ENCODE measurements around the gene RNLS.

DNA sequence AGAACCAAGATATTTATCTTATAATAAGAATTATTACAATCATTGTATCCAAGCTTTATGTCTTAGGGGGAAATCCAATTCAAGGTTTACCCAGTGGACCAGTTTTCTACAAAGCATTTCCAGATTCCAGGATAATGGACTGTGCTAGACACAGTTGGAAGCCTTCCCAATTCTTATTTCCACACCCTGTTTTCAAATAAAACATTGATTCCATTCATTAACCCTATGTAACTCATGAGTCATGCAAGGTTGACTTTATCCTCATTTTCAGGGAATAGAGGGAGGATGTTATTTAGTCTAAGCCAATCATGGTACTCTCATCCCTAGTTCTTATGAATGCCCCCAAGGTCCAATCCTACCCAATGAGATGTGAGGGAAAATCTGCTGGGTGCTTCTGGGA, 145.7 kb downstream of the RNLS start:
- no peak for TF ChIP-seq TOX (CRISPR knock-in tag; IDR thresholded peaks at IDR 0.05; ENCODE audit: borderline replicate concordance)
- TF ChIP-seq, protein P1, sequence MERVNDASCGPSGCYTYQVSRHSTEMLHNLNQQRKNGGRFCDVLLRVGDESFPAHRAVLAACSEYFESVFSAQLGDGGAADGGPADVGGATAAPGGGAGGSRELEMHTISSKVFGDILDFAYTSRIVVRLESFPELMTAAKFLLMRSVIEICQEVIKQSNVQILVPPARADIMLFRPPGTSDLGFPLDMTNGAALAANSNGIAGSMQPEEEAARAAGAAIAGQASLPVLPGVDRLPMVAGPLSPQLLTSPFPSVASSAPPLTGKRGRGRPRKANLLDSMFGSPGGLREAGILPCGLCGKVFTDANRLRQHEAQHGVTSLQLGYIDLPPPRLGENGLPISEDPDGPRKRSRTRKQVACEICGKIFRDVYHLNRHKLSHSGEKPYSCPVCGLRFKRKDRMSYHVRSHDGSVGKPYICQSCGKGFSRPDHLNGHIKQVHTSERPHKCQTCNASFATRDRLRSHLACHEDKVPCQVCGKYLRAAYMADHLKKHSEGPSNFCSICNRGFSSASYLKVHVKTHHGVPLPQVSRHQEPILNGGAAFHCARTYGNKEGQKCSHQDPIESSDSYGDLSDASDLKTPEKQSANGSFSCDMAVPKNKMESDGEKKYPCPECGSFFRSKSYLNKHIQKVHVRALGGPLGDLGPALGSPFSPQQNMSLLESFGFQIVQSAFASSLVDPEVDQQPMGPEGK (CRISPR knock-in tag; IDR thresholded peaks at IDR 0.05; ENCODE audit: borderline replicate concordance), result no peak
- TF ChIP-seq, protein P2, sequence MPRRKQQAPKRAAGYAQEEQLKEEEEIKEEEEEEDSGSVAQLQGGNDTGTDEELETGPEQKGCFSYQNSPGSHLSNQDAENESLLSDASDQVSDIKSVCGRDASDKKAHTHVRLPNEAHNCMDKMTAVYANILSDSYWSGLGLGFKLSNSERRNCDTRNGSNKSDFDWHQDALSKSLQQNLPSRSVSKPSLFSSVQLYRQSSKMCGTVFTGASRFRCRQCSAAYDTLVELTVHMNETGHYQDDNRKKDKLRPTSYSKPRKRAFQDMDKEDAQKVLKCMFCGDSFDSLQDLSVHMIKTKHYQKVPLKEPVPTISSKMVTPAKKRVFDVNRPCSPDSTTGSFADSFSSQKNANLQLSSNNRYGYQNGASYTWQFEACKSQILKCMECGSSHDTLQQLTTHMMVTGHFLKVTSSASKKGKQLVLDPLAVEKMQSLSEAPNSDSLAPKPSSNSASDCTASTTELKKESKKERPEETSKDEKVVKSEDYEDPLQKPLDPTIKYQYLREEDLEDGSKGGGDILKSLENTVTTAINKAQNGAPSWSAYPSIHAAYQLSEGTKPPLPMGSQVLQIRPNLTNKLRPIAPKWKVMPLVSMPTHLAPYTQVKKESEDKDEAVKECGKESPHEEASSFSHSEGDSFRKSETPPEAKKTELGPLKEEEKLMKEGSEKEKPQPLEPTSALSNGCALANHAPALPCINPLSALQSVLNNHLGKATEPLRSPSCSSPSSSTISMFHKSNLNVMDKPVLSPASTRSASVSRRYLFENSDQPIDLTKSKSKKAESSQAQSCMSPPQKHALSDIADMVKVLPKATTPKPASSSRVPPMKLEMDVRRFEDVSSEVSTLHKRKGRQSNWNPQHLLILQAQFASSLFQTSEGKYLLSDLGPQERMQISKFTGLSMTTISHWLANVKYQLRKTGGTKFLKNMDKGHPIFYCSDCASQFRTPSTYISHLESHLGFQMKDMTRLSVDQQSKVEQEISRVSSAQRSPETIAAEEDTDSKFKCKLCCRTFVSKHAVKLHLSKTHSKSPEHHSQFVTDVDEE (CRISPR knock-in tag; IDR thresholded peaks at IDR 0.05), result no peak
- no peak for TF ChIP-seq ZC3H10 (CRISPR knock-in tag; IDR thresholded peaks at IDR 0.05)

Measured in SK-N-SH treated with all-trans-retinoic acid at 6 μM for 48 hours (cell line).